Measurements from ENCODE around the gene SRA1. TPM values are rescaled to one million over a fixed set of nuclear protein-coding genes. Genes with fewer than 3 reads are reported as not detected.

Gene SRA1
- total RNA-seq, 1 experiment from 2014 or later, result 52.0 TPM

DNA sequence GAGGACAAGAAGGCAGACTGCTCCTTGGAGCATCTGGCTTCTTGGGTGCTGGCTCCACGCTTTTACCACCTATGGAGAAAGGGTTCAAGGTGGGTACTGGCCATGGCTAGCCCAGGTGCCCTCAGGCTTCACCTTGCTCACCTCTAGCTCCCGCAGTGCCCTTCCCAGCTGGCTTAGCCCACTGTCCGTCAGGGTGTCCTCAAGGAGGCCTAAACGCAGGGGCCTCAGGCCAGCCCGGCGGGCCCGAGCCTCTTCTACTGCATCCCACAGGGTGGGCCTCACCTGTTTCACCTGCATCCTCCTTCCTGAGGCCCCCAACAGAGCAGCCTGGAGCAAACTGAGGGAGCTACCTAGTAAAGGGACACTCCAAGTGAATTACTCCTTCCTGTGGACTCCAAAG, 16.4 kb upstream of the SRA1 start:
- no peak for TF ChIP-seq SIN3A (IDR thresholded peaks at IDR 0.05; ENCODE audit: borderline replicate concordance, insufficient read depth, low read depth, low read length)
- no peak for TF ChIP-seq POLR2AphosphoS5 (IDR thresholded peaks at IDR 0.05; ENCODE audit: low read depth, low read length)
- no peak overlapping the region for H3K27ac ChIP-seq (ENCODE audit: low read length)
- in situ Hi-C loops (cut with HindIII; ENCODE audit: low pct_unique_long_range_greater_than_20kb, low sequenced_read_pairs) (no loop called here), intact Hi-C loops (cut with micrococcal nuclease; ENCODE audit: unreplicated experiment) (loop anchor here (10.0 kb wide), 1 partner anchor 141 kb away; no protein-coding TSS in a partner anchor)
- no TSS peak for BruUV-seq (replicated peaks)
- no peaks in the 10 kb centered on the region for H3K36me3 ChIP-seq (ENCODE audit: control insufficient read depth, insufficient read depth, low read length)
- ChIA-PET POLR2A (interaction anchor here (0.6 kb wide), 1 partner anchor 97 kb away, joined by 4 read pairs; no protein-coding TSS in a partner anchor), CTCF (no interaction called here)
- H3K4me3 ChIP-seq (ENCODE audit: low read depth in 2 of 2, low read length in 2 of 2), result no peak overlapping the region
- no peaks in the 10 kb centered on the region for H3K4me1 ChIP-seq (ENCODE audit: control insufficient read depth, insufficient read depth, low read length)
- no peaks in the 10 kb centered on the region for H3K27me3 ChIP-seq (ENCODE audit: control insufficient read depth, insufficient read depth, low read length)
- DNase-seq (ENCODE audit: low read depth, low spot score), result no peak
- no peaks in the 10 kb centered on the region for H3K9me3 ChIP-seq (ENCODE audit: control insufficient read depth, insufficient read depth, low read depth, low read length)
- no peak for ATAC-seq

DNA sequence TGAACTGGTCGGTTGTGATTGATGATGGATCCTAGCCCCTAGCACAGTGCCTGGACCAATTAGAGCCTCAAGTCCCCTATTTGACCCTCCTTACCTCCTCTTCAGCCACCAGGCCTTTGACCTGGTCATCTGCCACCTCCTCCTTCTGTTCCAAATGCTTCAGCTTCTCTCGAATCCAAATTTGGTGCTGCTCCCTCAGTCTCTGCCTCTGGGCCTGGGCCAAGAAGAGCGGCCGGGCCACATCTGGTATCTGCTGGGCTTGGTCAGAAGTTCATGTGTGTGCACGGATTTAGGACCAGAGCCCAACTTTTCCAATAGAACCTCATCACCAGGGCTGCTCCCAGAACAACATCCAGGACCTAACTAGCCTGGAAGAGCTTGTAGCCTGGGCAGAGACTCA, 13.8 kb upstream of the SRA1 start:
- Histone ChIP-seq H3K4me3 (ENCODE audit: low read depth in 2 of 2, low read length in 2 of 2) (no peak overlapping the region), H3K27ac (ENCODE audit: low read length) (no peak overlapping the region), H3K4me1 (ENCODE audit: control insufficient read depth, insufficient read depth, low read length) (peaks cover 3% of the 10 kb centered on the region; the same call in 1 of the 2 replicates), H3K27me3 (ENCODE audit: control insufficient read depth, insufficient read depth, low read length) (no peaks in the 10 kb centered on the region), H3K36me3 (ENCODE audit: control insufficient read depth, insufficient read depth, low read length) (peaks cover 3% of the 10 kb centered on the region; the same call in 1 of the 2 replicates), H3K9me3 (ENCODE audit: control insufficient read depth, insufficient read depth, low read depth, low read length) (no peaks in the 10 kb centered on the region)
- CTCF ChIA-PET, result no interaction called here
- no TSS peak for BruUV-seq (replicated peaks)
- intact Hi-C loops (cut with micrococcal nuclease; ENCODE audit: unreplicated experiment), result loop anchor here (10.0 kb wide), 1 partner anchor 144 kb away; no protein-coding TSS in a partner anchor
- TF ChIP-seq POLR2AphosphoS5 (IDR thresholded peaks at IDR 0.05; ENCODE audit: low read depth, low read length) (no peak), SIN3A (IDR thresholded peaks at IDR 0.05; ENCODE audit: borderline replicate concordance, insufficient read depth, low read depth, low read length) (no peak), TCF7L2 (IDR thresholded peaks at IDR 0.05; ENCODE audit: low read depth, low read length) (no peak), REST (IDR thresholded peaks at IDR 0.05; ENCODE audit: insufficient read depth in 1 of 2, low read depth in 2 of 2, low read length in 1 of 2) (no peak)
- TF ChIP-seq, protein P1, sequence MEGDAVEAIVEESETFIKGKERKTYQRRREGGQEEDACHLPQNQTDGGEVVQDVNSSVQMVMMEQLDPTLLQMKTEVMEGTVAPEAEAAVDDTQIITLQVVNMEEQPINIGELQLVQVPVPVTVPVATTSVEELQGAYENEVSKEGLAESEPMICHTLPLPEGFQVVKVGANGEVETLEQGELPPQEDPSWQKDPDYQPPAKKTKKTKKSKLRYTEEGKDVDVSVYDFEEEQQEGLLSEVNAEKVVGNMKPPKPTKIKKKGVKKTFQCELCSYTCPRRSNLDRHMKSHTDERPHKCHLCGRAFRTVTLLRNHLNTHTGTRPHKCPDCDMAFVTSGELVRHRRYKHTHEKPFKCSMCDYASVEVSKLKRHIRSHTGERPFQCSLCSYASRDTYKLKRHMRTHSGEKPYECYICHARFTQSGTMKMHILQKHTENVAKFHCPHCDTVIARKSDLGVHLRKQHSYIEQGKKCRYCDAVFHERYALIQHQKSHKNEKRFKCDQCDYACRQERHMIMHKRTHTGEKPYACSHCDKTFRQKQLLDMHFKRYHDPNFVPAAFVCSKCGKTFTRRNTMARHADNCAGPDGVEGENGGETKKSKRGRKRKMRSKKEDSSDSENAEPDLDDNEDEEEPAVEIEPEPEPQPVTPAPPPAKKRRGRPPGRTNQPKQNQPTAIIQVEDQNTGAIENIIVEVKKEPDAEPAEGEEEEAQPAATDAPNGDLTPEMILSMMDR (IDR thresholded peaks at IDR 0.05), result no peak
- POLR2A ChIA-PET, result no interaction called here
- DNase-seq (ENCODE audit: low read depth, low spot score), result no peak
- ATAC-seq, result no peak
- in situ Hi-C loops (cut with HindIII; ENCODE audit: low pct_unique_long_range_greater_than_20kb, low sequenced_read_pairs), result no loop called here

GRCh38 chr5:140570488-140570887, 13.2 kb upstream of the SRA1 start:
- no peaks in the 10 kb centered on the region for H3K9me3 ChIP-seq (ENCODE audit: control insufficient read depth, insufficient read depth, low read depth, low read length)
- H3K36me3 ChIP-seq (ENCODE audit: control insufficient read depth, insufficient read depth, low read length), result peaks cover 7% of the 10 kb centered on the region
- H3K4me1 ChIP-seq (ENCODE audit: control insufficient read depth, insufficient read depth, low read length), result peaks cover 10% of the 10 kb centered on the region
- TF ChIP-seq SIN3A (IDR thresholded peaks at IDR 0.05; ENCODE audit: borderline replicate concordance, insufficient read depth, low read depth, low read length) (no peak), TCF7L2 (IDR thresholded peaks at IDR 0.05; ENCODE audit: low read depth, low read length) (no peak)
- CTCF ChIA-PET, result no interaction called here
- in situ Hi-C loops (cut with HindIII; ENCODE audit: low pct_unique_long_range_greater_than_20kb, low sequenced_read_pairs), result no loop called here
- no peaks in the 10 kb centered on the region for H3K27me3 ChIP-seq (ENCODE audit: control insufficient read depth, insufficient read depth, low read length)
- ATAC-seq, result no peak
- intact Hi-C loops (cut with micrococcal nuclease; ENCODE audit: unreplicated experiment), result loop anchor here (10.0 kb wide), 1 partner anchor 144 kb away; no protein-coding TSS in a partner anchor
- POLR2A ChIA-PET, result no interaction called here
- no peak for DNase-seq (ENCODE audit: low read depth, low spot score)
- H3K27ac ChIP-seq (ENCODE audit: low read length), result no peak overlapping the region
- no peak overlapping the region for H3K4me3 ChIP-seq (ENCODE audit: low read depth in 2 of 2, low read length in 2 of 2)
- BruUV-seq (replicated peaks), result no TSS peak

All from Panc1 (cell line).